KMS-11 (cell line): ENCODE data around the gene C4orf36.

ENCODE experiments used
- H2AFZ ChIP-seq: fragments of 200-600 bp; sonication (generic); 2 replicates; pipeline ENCODE4 v1.6.1; 2016; ENCODE audit warnings: antibody characterized with exemption, mixed run types, low read depth
- H3K27ac ChIP-seq: fragments of 200-600 bp; sonication (generic); 2 replicates; pipeline ENCODE4 v1.6.1; 2016; ENCODE audit warnings: mild to moderate bottlenecking, mixed run types
- H3K27me3 ChIP-seq: fragments of 200-600 bp; sonication (generic); 2 replicates; pipeline ENCODE4 v1.6.1; 2017; ENCODE audit warnings: mild to moderate bottlenecking, low read depth, mixed run types, moderate library complexity; ENCODE audit not compliant: insufficient read depth
- H3K36me3 ChIP-seq: fragments of 200-600 bp; sonication (generic); 2 replicates; pipeline ENCODE4 v1.6.1; 2017; ENCODE audit warnings: mild to moderate bottlenecking, mixed run types; ENCODE audit not compliant: insufficient read depth
- H3K4me1 ChIP-seq: fragments of 200-600 bp; sonication (generic); 2 replicates; pipeline ENCODE4 v1.6.1; 2016; ENCODE audit warnings: mild to moderate bottlenecking, low read depth, mixed run types; ENCODE audit not compliant: poor library complexity, severe bottlenecking
- H3K4me2 ChIP-seq: fragments of 200-600 bp; sonication (generic); 2 replicates; pipeline ENCODE4 v1.7.0; 2016; ENCODE audit warnings: mild to moderate bottlenecking, mixed run types
- H3K4me3 ChIP-seq: fragments of 200-600 bp; sonication (generic); IDR thresholded peaks from 2 replicates; pipeline ENCODE4 v1.6.1; 2017; ENCODE audit warnings: low read depth, low read length, mixed read lengths; ENCODE audit not compliant: insufficient read depth
- H3K79me2 ChIP-seq: fragments of 200-600 bp; sonication (generic); 2 replicates; pipeline ENCODE4 v1.6.1; 2016; ENCODE audit warnings: low read depth, mixed run types; ENCODE audit not compliant: insufficient read depth
- H3K9ac ChIP-seq: fragments of 200-600 bp; sonication (generic); 2 replicates; pipeline ENCODE4 v1.6.1; 2016; ENCODE audit warnings: mild to moderate bottlenecking, mixed run types
- H4K20me1 ChIP-seq: fragments of 200-600 bp; sonication (generic); 2 replicates; pipeline ENCODE4 v1.6.1; 2016; ENCODE audit warnings: mild to moderate bottlenecking, mixed run types; ENCODE audit not compliant: insufficient read depth
- CTCF ChIP-seq: fragments of 200-600 bp; sonication (generic); conservative IDR thresholded peaks from 2 replicates; pipeline ENCODE4 v1.6.1; 2017; ENCODE audit warnings: low read depth, mild to moderate bottlenecking, antibody characterized with exemption, low read length, moderate library complexity, mixed read lengths

Gene C4orf36

GRCh38 chr4:86833615-86834014, 58.6 kb downstream of the C4orf36 start:
- Histone ChIP-seq H3K9ac (no peak overlapping the region), H3K27me3 (no peaks in the 10 kb centered on the region), H3K79me2 (no peaks in the 10 kb centered on the region), H2AFZ (no peak overlapping the region), H3K4me3 (no peak overlapping the region), H3K36me3 (no peaks in the 10 kb centered on the region), H3K4me1 (no peaks in the 10 kb centered on the region), H3K4me2 (no peak overlapping the region), H4K20me1 (no peaks in the 10 kb centered on the region), H3K27ac (no peak overlapping the region)
- no peak for TF ChIP-seq CTCF

- H3K36me3 ChIP-seq: no peaks in the 10 kb centered on the region
- no peak overlapping the region for H3K4me3 ChIP-seq
- H3K9ac ChIP-seq: no peak overlapping the region
- no peaks in the 10 kb centered on the region for H3K79me2 ChIP-seq
- H3K4me1 ChIP-seq: no peaks in the 10 kb centered on the region
- no peaks in the 10 kb centered on the region for H4K20me1 ChIP-seq
- no peak overlapping the region for H3K27ac ChIP-seq
- no peak overlapping the region for H3K4me2 ChIP-seq
- no peak overlapping the region for H2AFZ ChIP-seq
- no peaks in the 10 kb centered on the region for H3K27me3 ChIP-seq
- no peak for TF ChIP-seq CTCF
These were observed 60.7 kb downstream of the C4orf36 start for GRCh38 chr4:86831262-86832130.
